ENCODE measurements around the gene TBCEL.
A peak's percentile ranks its signal among the peaks of the same experiment; 100 is the strongest.

The TBCEL gene, protein sequence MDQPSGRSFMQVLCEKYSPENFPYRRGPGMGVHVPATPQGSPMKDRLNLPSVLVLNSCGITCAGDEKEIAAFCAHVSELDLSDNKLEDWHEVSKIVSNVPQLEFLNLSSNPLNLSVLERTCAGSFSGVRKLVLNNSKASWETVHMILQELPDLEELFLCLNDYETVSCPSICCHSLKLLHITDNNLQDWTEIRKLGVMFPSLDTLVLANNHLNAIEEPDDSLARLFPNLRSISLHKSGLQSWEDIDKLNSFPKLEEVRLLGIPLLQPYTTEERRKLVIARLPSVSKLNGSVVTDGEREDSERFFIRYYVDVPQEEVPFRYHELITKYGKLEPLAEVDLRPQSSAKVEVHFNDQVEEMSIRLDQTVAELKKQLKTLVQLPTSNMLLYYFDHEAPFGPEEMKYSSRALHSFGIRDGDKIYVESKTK

DNA sequence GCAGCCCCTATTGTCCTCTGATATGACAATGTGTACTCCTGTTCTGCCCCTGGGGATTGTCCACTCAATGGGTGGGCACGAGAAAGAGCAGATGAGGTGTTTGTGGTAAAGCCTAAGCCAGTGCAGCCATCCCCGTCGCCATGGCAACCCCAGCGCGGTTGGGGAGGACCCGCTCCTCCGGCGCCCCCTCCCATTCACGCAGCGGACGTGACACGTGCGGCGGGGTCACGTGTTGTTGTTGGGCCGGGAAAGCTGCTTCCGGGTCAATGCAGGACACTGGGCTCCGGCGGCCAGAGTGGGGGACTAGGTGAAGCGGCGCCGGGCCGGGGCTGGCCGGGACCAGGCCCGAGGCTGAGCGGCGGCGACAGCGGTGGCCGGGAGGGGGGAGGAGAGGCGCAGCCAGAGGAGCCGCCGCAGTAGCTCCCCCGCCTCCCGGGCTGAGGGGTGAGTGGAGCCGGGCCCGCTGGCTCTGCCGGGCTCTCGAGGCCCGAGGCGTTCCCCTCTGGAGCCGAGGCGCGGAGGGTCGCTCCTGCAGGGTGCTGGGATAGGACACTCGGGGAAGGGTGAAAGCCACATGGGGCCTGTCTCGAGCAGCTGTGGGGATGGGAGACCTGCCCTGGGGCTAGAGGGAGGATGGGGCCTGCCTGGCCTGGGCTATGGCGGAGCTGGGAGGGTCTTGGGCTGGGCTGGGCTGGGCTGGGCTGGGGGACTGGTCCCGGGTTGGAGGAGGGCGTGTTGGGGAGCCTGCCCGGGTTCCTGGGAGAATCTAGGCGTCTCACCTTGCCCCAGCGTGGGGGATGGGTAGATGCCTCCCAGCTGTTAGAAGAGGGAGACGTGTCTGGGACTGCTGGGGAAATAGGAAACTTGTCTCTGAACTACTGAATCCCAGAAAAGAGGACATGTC is at the start of gene TBCEL:
Gene TBCEL (plus strand): TSS at position 255 of the 904 bp plus-strand sequence. CDS start 21,589 bp downstream, outside the sequence.
- H3K27ac Mint-ChIP-seq: peak within 1 kb of the TSS; percentile 76
- H3K4me1 Mint-ChIP-seq (ENCODE audit: low read depth): peaks cover 11% of the 10 kb centered on the region
- H3K27me3 Mint-ChIP-seq (ENCODE audit: low read depth): peaks cover 9% of the 10 kb centered on the region
- H3K4me3 Mint-ChIP-seq: peak within 1 kb of the TSS; percentile 80
- no peaks in the 10 kb centered on the region for H3K36me3 Mint-ChIP-seq (ENCODE audit: low read depth)
- H3K9me3 Mint-ChIP-seq: no peaks in the 10 kb centered on the region

DNA sequence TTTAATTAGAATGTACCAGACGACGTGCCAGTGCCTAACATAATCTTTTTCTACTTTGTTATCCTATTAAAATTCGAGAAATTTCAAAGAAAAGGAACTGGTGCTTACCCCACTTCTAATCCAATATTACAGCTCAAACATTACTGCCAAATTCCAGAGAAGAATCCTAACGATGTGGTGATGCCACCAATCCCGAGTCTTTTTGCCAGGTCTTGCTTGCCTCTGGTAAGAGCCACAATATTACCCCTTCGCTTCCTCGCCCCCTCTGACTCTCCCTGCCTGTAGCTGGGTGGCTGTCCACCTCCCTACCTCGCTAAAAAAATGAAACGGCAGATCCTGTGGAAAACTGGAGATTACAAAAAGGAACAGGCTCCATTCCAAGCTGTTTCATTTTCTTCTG is 49.4 kb upstream of the TBCEL start:
- no peak overlapping the region for H3K27ac Mint-ChIP-seq
- H3K36me3 Mint-ChIP-seq (ENCODE audit: low read depth): no peaks in the 10 kb centered on the region
- H3K9me3 Mint-ChIP-seq: no peaks in the 10 kb centered on the region
- no peak overlapping the region for H3K4me3 Mint-ChIP-seq
- H3K4me1 Mint-ChIP-seq (ENCODE audit: low read depth): no peaks in the 10 kb centered on the region
- H3K27me3 Mint-ChIP-seq (ENCODE audit: low read depth): peaks cover 28% of the 10 kb centered on the region

DNA sequence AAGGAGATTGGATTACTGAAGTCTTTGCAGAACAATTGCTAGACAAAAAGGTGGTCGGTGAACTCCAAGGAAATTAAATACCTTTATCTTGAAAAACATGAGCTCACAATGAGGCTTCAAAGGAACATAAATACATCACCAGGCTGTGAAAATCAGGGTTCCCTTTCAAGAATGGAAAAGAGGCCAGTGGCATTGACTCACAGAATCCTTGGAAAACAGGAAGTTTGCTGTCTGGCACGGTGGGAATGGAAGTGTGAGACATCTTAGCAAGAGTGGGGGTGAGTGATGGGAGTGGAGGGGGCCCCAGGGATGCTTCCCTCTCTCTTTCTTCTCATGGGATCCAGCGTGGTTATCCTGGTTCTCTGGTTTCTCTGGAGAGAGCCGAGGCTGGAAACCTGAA is 48.9 kb upstream of the TBCEL start:
- peaks cover 30% of the 10 kb centered on the region for H3K27me3 Mint-ChIP-seq (ENCODE audit: low read depth)
- no peaks in the 10 kb centered on the region for H3K4me1 Mint-ChIP-seq (ENCODE audit: low read depth)
- no peaks in the 10 kb centered on the region for H3K36me3 Mint-ChIP-seq (ENCODE audit: low read depth)
- H3K4me3 Mint-ChIP-seq: no peak overlapping the region
- H3K9me3 Mint-ChIP-seq: no peaks in the 10 kb centered on the region
- H3K27ac Mint-ChIP-seq: no peak overlapping the region

DNA sequence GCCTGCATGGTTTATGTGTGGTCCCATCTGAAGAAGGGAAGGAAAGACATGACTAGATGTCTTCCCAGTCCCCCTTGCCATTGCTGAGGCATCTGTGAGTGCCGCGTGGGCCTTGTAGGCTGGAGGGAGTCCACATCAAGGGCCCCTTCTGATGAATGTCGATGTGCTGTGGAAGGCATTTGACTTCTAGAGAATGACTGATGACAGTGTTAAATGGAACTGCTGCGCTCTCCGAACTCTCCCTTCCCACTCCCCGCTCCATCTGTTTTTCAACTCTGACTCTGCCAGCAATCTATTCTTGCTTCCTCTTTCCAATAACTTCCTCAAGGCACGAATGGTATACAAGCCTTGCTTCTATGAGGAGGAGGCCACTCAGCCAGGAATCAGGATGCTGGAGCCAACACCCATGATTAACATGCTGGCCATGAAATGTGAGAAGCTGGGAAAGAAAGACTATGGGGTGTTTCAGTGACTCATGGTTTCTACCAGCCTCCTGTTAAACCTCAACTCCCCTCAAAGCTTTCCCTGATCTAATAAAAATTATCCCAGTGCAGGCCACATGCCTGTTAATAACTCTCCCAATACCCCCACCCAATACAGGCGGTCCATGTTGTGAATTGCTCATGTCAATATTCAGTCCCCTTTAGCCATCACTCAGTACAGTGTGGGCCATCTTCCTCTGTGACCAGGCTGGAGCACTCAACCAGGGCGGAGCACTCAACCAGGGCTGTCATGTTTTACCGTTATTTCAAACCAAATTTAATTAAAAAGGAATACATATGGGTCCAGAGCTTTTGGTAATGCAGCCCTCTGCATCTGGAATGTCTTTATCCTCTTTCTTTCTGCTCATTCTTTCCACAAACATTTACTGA is 46.4 kb upstream of the TBCEL start:
- Mint-ChIP-seq H3K4me3 (no peak overlapping the region), H3K4me1 (ENCODE audit: low read depth) (no peaks in the 10 kb centered on the region), H3K36me3 (ENCODE audit: low read depth) (no peaks in the 10 kb centered on the region), H3K9me3 (no peaks in the 10 kb centered on the region), H3K27me3 (ENCODE audit: low read depth) (peaks cover 39% of the 10 kb centered on the region), H3K27ac (no peak overlapping the region)

DNA sequence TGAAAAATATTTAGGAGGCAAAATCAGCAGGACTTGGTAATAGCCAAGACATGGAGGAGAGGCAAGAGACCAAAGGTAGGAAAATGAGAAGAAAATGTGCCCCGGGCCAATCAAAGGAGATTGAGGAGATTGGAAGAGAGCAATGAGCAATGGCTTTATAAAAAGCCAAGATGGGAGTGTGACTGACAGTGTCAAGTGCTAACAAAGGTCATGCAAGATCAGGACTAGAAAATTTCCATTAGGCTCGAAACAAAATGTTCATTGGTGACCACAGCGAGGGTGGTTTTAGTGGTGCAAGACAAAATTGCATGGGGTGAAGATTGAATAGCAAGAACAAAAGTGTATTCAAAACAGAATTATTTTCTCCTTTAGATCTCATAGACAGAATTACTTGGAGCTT is 45.2 kb upstream of the TBCEL start:
- no peaks in the 10 kb centered on the region for H3K4me1 Mint-ChIP-seq (ENCODE audit: low read depth)
- peaks cover 51% of the 10 kb centered on the region for H3K27me3 Mint-ChIP-seq (ENCODE audit: low read depth)
- H3K36me3 Mint-ChIP-seq (ENCODE audit: low read depth): no peaks in the 10 kb centered on the region
- H3K27ac Mint-ChIP-seq: no peak overlapping the region
- H3K4me3 Mint-ChIP-seq: no peak overlapping the region
- no peaks in the 10 kb centered on the region for H3K9me3 Mint-ChIP-seq

DNA sequence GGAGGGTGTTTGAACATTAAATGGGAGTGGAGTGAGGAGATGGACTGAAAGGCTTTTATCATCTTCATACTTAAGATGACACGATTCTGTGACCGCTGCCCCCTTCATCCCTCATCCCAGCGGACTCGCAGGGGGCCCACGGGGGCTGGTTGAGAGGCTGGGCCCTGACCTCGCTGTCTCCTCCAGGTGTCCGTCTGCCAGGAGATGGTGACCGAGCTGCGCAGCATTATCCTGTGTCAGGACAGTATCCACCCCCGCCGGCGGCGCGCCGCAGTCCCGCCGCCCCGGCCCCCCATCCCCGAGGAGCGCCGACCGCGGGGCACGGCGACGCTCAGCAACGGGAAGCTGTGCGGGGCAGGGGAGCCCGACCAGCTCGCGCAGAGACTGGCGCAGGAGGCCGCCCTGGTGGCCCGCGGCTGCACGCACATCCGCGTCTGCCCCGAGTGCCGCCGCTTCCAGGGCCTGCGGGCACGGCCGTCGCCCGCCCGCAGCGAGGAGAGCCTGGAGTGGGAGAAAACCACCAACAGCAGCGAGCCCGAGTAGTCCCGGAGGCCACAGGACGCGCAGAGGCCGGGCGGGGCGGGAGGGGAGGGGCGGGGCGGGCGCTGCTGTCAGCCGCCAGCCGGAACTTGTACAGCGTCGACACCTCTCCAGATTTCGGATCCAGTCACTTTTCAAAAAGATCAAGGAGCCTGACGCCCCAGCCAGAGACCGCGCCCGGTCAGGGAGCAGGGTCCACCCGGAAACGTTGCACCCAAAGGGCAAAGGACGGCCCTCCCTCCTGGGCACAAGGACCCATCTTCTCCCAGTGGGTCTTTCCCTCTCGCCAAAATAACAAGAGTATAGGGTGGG is 38.0 kb upstream of the TBCEL start:
- Mint-ChIP-seq H3K27me3 (ENCODE audit: low read depth) (peaks cover 58% of the 10 kb centered on the region), H3K27ac (no peak overlapping the region), H3K36me3 (ENCODE audit: low read depth) (peaks cover 1% of the 10 kb centered on the region), H3K9me3 (no peaks in the 10 kb centered on the region), H3K4me3 (peak overlapping the region; percentile 59), H3K4me1 (ENCODE audit: low read depth) (peaks cover 6% of the 10 kb centered on the region)

DNA sequence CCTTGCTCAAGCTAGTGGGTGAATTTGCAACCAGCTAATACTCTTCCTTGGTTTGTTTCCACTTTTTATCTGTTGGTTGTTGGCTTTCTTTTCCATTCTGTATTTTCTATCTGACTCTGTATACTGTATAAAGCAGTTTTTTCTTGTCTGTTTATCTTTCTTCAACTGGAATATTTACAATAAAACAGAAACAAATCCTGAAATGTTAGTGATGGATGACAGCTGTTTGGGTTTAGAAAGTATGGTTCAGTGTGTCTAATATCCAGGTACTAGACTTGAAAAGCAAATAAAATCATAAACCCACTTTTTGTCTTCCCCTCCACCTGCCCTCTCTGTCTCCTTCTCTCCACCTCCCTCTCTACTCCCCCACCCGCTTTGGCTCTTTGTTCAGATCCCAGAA is 35.3 kb upstream of the TBCEL start:
- Mint-ChIP-seq H3K4me1 (ENCODE audit: low read depth) (peaks cover 6% of the 10 kb centered on the region), H3K27me3 (ENCODE audit: low read depth) (peaks cover 39% of the 10 kb centered on the region), H3K9me3 (no peaks in the 10 kb centered on the region), H3K27ac (no peak overlapping the region), H3K36me3 (ENCODE audit: low read depth) (peaks cover 1% of the 10 kb centered on the region), H3K4me3 (no peak overlapping the region)

DNA sequence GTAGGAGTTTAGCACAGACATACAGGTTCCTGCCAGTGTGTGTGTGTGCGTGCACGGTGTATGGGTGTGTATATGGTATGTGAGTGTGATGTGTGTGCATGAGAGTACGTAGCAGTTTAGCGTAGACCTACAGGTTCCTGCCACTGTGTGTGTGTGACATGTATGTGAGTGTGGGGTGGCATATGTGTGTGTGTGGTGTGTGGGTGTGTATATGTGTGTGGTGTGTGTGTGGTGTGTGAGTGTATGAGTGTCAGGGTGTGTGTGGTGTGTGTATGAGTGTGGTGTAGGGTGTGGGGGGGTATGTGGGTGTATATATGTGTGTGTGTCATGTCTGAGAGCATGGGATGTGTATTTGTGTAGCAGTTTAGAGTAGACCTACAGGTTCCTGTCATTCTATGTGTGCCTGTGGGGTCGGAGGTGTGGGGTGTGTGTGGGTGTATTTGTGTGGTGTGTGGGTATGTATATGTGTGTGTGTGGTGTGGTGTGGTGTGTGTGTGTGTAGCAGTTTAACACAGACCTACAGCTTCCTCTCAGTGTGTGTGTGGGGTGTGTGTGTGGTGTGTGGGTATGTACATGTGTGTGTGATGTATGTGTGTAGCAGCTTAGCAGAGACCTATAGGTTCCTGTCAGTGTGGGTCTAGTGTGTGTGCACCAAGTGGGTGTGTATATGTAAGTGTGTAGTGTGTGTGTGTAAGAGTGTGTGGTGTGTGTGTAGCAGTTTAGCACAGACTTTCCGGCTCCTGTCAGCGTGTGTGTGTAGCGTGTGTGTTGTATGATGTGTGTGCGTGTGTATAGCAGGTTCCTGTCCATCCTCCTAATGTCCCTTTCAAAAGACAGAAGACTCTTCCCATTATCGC is 31.8 kb upstream of the TBCEL start:
- Mint-ChIP-seq H3K27me3 (ENCODE audit: low read depth) (peaks cover 26% of the 10 kb centered on the region), H3K27ac (no peak overlapping the region), H3K4me1 (ENCODE audit: low read depth) (peaks cover 3% of the 10 kb centered on the region), H3K4me3 (no peak overlapping the region), H3K36me3 (ENCODE audit: low read depth) (no peaks in the 10 kb centered on the region), H3K9me3 (no peaks in the 10 kb centered on the region)

DNA sequence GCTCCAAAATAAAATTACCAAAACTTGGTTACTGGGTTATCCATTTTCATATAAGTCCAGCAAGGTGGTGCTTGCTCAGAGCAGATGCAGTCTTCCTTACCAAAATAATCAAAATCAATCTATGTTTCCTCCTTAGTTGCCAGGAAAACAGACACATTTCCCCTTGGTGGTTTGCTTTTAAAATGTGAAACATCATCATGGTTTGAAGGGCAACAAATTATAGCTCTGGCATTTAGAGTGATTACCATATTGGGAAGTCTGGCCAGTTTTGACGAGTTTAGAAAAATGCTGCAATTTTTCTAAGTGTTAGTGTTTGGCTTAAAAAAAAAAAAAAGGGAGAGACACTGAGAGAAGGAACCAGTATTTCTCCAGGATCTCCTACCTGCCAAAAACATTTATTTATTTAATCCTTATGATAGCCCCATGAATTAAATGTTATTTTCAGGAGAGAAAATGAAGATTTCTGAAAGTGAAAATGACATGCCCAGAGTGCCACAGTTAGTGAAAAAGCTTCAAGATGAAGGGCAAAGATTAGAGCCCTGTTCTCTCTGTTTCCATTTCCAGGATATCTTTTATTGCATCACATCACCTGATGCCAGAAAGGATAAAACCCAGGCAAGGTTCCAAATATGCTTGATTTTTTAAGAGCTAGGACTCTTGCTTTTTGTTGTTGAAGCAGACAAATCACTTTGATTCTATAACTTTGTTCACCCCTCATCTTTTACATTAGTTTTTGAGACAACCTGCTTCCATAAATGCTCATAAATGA is 29.6 kb upstream of the TBCEL start:
- no peaks in the 10 kb centered on the region for H3K9me3 Mint-ChIP-seq
- H3K4me1 Mint-ChIP-seq (ENCODE audit: low read depth): peaks cover 3% of the 10 kb centered on the region
- H3K27ac Mint-ChIP-seq: no peak overlapping the region
- H3K36me3 Mint-ChIP-seq (ENCODE audit: low read depth): no peaks in the 10 kb centered on the region
- peaks cover 8% of the 10 kb centered on the region for H3K27me3 Mint-ChIP-seq (ENCODE audit: low read depth)
- no peak overlapping the region for H3K4me3 Mint-ChIP-seq

DNA sequence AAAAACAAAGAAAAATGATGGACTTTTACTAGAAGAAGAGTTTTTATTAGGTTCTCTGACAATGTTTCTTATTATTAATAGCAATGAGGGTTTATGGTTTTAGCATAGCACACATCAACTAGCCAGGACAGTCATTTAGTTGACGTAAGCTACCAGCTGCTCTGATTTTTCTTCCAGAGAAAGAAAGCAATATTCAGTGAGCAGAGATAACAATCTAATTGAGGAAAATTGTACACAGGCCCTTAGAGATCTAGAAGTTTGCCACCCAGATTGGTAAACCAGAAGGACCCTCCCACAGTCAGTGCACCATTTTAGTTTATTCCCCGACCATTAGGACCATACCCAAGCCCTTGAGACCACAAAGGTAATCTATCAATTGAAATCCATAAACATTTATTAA is 28.7 kb upstream of the TBCEL start:
- Mint-ChIP-seq H3K4me3 (no peak overlapping the region), H3K27me3 (ENCODE audit: low read depth) (peaks cover 8% of the 10 kb centered on the region), H3K36me3 (ENCODE audit: low read depth) (no peaks in the 10 kb centered on the region), H3K27ac (no peak overlapping the region), H3K9me3 (no peaks in the 10 kb centered on the region), H3K4me1 (ENCODE audit: low read depth) (peaks cover 3% of the 10 kb centered on the region)

DNA sequence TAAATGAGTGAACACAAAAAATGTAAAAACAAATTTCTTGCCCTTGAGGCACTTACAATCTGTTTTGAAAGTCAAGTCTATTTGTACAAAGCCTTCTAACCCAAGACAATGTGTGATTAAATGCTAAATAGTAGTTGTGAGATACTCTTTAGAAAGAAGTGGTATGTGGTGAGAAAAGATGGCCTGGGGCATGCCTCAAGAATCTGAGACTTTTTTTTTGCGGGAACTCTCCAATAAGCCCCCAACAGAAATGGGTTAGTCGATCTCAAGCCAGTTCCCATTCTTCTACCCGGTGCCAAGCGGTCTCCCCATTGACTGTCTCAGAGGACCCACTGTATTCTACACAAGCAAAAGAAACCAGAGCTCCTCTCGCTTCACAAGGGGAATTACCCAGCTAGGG is 26.9 kb upstream of the TBCEL start:
- H3K36me3 Mint-ChIP-seq (ENCODE audit: low read depth): no peaks in the 10 kb centered on the region
- H3K27me3 Mint-ChIP-seq (ENCODE audit: low read depth): peaks cover 3% of the 10 kb centered on the region
- H3K4me1 Mint-ChIP-seq (ENCODE audit: low read depth): peaks cover 3% of the 10 kb centered on the region
- H3K27ac Mint-ChIP-seq: no peak overlapping the region
- H3K9me3 Mint-ChIP-seq: no peaks in the 10 kb centered on the region
- no peak overlapping the region for H3K4me3 Mint-ChIP-seq

DNA sequence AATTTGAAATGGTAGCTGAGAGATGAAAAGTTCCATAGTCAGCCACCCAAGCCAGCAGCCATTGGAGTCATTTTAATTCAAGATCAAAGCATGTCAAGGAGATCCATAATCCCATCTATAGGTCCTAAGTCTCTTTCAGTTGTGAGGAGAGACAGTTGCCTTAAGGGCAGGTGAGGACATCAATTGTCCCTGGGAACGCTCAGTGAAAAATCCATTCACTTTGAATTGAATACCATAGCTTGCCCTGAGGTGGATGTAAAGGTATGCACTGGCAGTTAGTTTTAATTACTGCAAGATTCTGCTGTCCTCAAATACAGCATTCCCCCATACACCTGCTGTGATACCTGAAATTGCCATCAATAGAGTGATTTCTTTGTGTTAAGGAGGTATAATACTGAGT is 25.3 kb upstream of the TBCEL start:
- H3K27ac Mint-ChIP-seq: no peak overlapping the region
- peaks cover 6% of the 10 kb centered on the region for H3K27me3 Mint-ChIP-seq (ENCODE audit: low read depth)
- peaks cover 3% of the 10 kb centered on the region for H3K4me1 Mint-ChIP-seq (ENCODE audit: low read depth)
- no peak overlapping the region for H3K4me3 Mint-ChIP-seq
- no peaks in the 10 kb centered on the region for H3K9me3 Mint-ChIP-seq
- H3K36me3 Mint-ChIP-seq (ENCODE audit: low read depth): no peaks in the 10 kb centered on the region

Measured in T-helper 1 cell treated with Interleukin-12 subunit alpha and Interleukin-12 subunit beta and Interleukin-4 antibody, amounts not matched to agents 30 μg/mL and 1 μg/mL, for 36 hours (primary cell).